GM12878 (cell line): ENCODE results near the gene MGAT2. TPM values are rescaled to one million over a fixed set of nuclear protein-coding genes. Genes with fewer than 3 reads are reported as not detected.
A peak's percentile ranks its signal among the peaks of the same experiment; 100 is the strongest.

Experiments used
- ASH2L ChIP-seq: fragments of 300-600, 200-600 bp; sonication (generic); IDR thresholded peaks from 2 replicates; pipeline ENCODE4 v1.6.1; 2017; ENCODE audit warnings: low read depth, mild to moderate bottlenecking, borderline replicate concordance
- CHD4 ChIP-seq: fragments of 200-600 bp; sonication (generic); IDR thresholded peaks from 2 replicates; pipeline ENCODE4 v1.6.1; 2016; ENCODE audit warnings: mild to moderate bottlenecking
- E2F4 ChIP-seq: IDR thresholded peaks from 2 replicates; pipeline ENCODE4 v1.6.1; 2012; ENCODE audit warnings: low read depth, low read length, improper control_type of control experiment
- HCFC1 ChIP-seq: fragments of 150-350 bp; IDR thresholded peaks from 2 replicates; pipeline ENCODE4 v1.6.1; 2014; ENCODE audit warnings: low read length
- IRF4 ChIP-seq: IDR thresholded peaks from 2 replicates; pipeline ENCODE4 v1.6.1; 2011; ENCODE audit warnings: low read depth, low read length
- JUNB ChIP-seq: IDR thresholded peaks from 2 replicates; pipeline ENCODE4 v1.6.1; 2016; ENCODE audit warnings: antibody characterized with exemption, mild to moderate bottlenecking
- KLF5 ChIP-seq: fragments of 450-650 bp; IDR thresholded peaks from 2 replicates; pipeline ENCODE4 v1.6.1; 2014; ENCODE audit warnings: mild to moderate bottlenecking; ENCODE audit not compliant: partially characterized antibody
- LARP7 ChIP-seq: fragments of 450-650 bp; IDR thresholded peaks from 2 replicates; pipeline ENCODE4 v1.6.1; 2017; ENCODE audit warnings: mild to moderate bottlenecking
- MEF2B ChIP-seq: fragments of 450-650 bp; IDR thresholded peaks from 2 replicates; pipeline ENCODE4 v1.6.1; 2018; ENCODE audit warnings: mild to moderate bottlenecking, moderate library complexity; ENCODE audit not compliant: partially characterized antibody, poor library complexity, severe bottlenecking
- NFYA ChIP-seq: IDR thresholded peaks from 2 replicates; pipeline ENCODE4 v1.6.1; 2011; ENCODE audit warnings: low read depth, mild to moderate bottlenecking, low read length, improper control_type of control experiment, borderline replicate concordance
- NFYB ChIP-seq: IDR thresholded peaks from 2 replicates; pipeline ENCODE4 v1.6.1; 2011; ENCODE audit warnings: low read depth, mild to moderate bottlenecking, low read length, improper control_type of control experiment, moderate library complexity; ENCODE audit not compliant: insufficient read depth
- NR2C2 ChIP-seq: IDR thresholded peaks from 2 replicates; pipeline ENCODE4 v1.6.1; 2011; ENCODE audit warnings: borderline replicate concordance, low read depth; ENCODE audit not compliant: control insufficient read depth, insufficient read length
- RELA ChIP-seq: fragments of 450-650 bp; IDR thresholded peaks from 2 replicates; pipeline ENCODE4 v1.8.0; 2014; ENCODE audit warnings: borderline replicate concordance; ENCODE audit not compliant: partially characterized antibody
- SMAD5 ChIP-seq: IDR thresholded peaks from 2 replicates; pipeline ENCODE4 v1.6.1; 2016; ENCODE audit warnings: antibody characterized with exemption, low read depth
- SP1 ChIP-seq: IDR thresholded peaks from one replicate; pipeline ENCODE4 v1.6.1; 2011; ENCODE audit warnings: low read depth, low read length
- SPI1 ChIP-seq: IDR thresholded peaks from 2 replicates; pipeline ENCODE4 v1.6.1; 2011; ENCODE audit warnings: low read depth, mild to moderate bottlenecking, low read length, moderate library complexity, borderline replicate concordance; ENCODE audit not compliant: insufficient read depth
- WRNIP1 ChIP-seq: IDR thresholded peaks from 2 replicates; pipeline ENCODE4 v1.6.1; 2011; ENCODE audit warnings: low read depth, low read length, improper control_type of control experiment, borderline replicate concordance
- YY1 ChIP-seq: IDR thresholded peaks from 2 replicates; pipeline ENCODE4 v1.6.1; 2011; ENCODE audit warnings: low read depth, mild to moderate bottlenecking, low read length
- polyA plus RNA-seq, 11 experiments: library from polyadenylated mRNA; depleted of rRNA in 4 of 11; unstranded in 6 of 11; stranded (reverse) in 5 of 11; fragments of >200 nt; fragmentation: Nextera tagmentation in 4 of 11; fragmentation: Illumina TruSeq in 1 of 11; extraction: Ambion mirVana in 4 of 11; extraction: Trizol in 1 of 11; gene quantifications; 1 replicate in 1 of 11; 2 replicates in 10 of 11; pipeline versions ENCODE4 v1.2.1 to v1.2.3, GENCODE V29; 2011 to 2016; ENCODE audit warnings: inconsistent platforms in 2 of 11, missing spikeins in 2 of 11, low read depth in 1 of 11
- total RNA-seq, 4 experiments: library from RNA; depleted of rRNA in 3 of 4; stranded (reverse); fragments of >200 nt in 3 of 4; fragmentation: Illumina TruSeq in 1 of 4; extraction: Trizol in 1 of 4; gene quantifications; 2 replicates each; pipeline versions ENCODE4 v1.2.1 to v1.2.3, GENCODE V29; 2013 to 2021
- TF ChIP-seq, protein P1 (sequence below): fragments of 450-650 bp; formaldehyde crosslinking; IDR thresholded peaks from 2 replicates; pipeline ENCODE4 v1.5.0; 2022; ENCODE audit warnings: mild to moderate bottlenecking, missing genetic modification characterization
- TF ChIP-seq, protein P2 (sequence below): fragments of 450-650 bp; IDR thresholded peaks from 2 replicates; pipeline ENCODE4 v1.6.1; 2017; ENCODE audit warnings: borderline replicate concordance
- TF ChIP-seq, protein P3 (sequence below): fragments of 450-650 bp; IDR thresholded peaks from 2 replicates; pipeline ENCODE4 v1.6.1; 2017; ENCODE audit warnings: antibody characterized with exemption, mild to moderate bottlenecking, moderate library complexity

Gene MGAT2
- total and polyA plus RNA-seq, 10 of the 15 experiments (the other 5 are each of a cell fraction or from before 2014, with no cell fraction given): 0.03 to 51.8 (median 38.0) TPM; not detected in 1

- TF ChIP-seq, protein P1, sequence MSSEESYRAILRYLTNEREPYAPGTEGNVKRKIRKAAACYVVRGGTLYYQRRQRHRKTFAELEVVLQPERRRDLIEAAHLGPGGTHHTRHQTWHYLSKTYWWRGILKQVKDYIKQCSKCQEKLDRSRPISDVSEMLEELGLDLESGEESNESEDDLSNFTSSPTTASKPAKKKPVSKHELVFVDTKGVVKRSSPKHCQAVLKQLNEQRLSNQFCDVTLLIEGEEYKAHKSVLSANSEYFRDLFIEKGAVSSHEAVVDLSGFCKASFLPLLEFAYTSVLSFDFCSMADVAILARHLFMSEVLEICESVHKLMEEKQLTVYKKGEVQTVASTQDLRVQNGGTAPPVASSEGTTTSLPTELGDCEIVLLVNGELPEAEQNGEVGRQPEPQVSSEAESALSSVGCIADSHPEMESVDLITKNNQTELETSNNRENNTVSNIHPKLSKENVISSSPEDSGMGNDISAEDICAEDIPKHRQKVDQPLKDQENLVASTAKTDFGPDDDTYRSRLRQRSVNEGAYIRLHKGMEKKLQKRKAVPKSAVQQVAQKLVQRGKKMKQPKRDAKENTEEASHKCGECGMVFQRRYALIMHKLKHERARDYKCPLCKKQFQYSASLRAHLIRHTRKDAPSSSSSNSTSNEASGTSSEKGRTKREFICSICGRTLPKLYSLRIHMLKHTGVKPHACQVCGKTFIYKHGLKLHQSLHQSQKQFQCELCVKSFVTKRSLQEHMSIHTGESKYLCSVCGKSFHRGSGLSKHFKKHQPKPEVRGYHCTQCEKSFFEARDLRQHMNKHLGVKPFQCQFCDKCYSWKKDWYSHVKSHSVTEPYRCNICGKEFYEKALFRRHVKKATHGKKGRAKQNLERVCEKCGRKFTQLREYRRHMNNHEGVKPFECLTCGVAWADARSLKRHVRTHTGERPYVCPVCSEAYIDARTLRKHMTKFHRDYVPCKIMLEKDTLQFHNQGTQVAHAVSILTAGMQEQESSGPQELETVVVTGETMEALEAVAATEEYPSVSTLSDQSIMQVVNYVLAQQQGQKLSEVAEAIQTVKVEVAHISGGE (CRISPR knock-in tag): 0 out of 2 replicates have a peak, but pooled peaks have one; percentile 33
- TF ChIP-seq, protein P2, sequence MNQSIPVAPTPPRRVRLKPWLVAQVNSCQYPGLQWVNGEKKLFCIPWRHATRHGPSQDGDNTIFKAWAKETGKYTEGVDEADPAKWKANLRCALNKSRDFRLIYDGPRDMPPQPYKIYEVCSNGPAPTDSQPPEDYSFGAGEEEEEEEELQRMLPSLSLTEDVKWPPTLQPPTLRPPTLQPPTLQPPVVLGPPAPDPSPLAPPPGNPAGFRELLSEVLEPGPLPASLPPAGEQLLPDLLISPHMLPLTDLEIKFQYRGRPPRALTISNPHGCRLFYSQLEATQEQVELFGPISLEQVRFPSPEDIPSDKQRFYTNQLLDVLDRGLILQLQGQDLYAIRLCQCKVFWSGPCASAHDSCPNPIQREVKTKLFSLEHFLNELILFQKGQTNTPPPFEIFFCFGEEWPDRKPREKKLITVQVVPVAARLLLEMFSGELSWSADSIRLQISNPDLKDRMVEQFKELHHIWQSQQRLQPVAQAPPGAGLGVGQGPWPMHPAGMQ: no peak
- TF ChIP-seq ASH2L (no peak), HCFC1 (no peak; the same call in 1 of the 2 replicates), E2F4 (no peak), LARP7 (peak; percentile 69; the same call in 1 of the 2 replicates), KLF5 (peak; percentile 81), CHD4 (no peak), MEF2B (peak; percentile 59), NR2C2 (no peak), NFYB (no peak), SMAD5 (peak; percentile 97), SPI1 (no peak), IRF4 (no peak), JUNB (peak; percentile 25; the same call in 1 of the 2 replicates), RELA (peak; percentile 67), WRNIP1 (no peak), NFYA (no peak), SP1 (no peak), YY1 (peak; percentile 95)
- TF ChIP-seq, protein P3, sequence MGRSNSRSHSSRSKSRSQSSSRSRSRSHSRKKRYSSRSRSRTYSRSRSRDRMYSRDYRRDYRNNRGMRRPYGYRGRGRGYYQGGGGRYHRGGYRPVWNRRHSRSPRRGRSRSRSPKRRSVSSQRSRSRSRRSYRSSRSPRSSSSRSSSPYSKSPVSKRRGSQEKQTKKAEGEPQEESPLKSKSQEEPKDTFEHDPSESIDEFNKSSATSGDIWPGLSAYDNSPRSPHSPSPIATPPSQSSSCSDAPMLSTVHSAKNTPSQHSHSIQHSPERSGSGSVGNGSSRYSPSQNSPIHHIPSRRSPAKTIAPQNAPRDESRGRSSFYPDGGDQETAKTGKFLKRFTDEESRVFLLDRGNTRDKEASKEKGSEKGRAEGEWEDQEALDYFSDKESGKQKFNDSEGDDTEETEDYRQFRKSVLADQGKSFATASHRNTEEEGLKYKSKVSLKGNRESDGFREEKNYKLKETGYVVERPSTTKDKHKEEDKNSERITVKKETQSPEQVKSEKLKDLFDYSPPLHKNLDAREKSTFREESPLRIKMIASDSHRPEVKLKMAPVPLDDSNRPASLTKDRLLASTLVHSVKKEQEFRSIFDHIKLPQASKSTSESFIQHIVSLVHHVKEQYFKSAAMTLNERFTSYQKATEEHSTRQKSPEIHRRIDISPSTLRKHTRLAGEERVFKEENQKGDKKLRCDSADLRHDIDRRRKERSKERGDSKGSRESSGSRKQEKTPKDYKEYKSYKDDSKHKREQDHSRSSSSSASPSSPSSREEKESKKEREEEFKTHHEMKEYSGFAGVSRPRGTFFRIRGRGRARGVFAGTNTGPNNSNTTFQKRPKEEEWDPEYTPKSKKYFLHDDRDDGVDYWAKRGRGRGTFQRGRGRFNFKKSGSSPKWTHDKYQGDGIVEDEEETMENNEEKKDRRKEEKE: no peak
These were observed 34.6 kb upstream of the MGAT2 start, which contains the start of gene RPS29 (continued) for GRCh38 chr14:49585803-49586672.
